Mesodermal cell (in vitro differentiated cells): ENCODE results near the gene TOMM7. TPM values are rescaled to one million over a fixed set of nuclear protein-coding genes. Genes with fewer than 3 reads are reported as not detected.
A peak's percentile ranks its signal among the peaks of the same experiment; 100 is the strongest.

Experiments used
- H3K27ac ChIP-seq: 2 replicates; pipeline ENCODE4 v1.7.0; 2013; ENCODE audit warnings: mild to moderate bottlenecking, low read depth, low read length, moderate library complexity; ENCODE audit not compliant: severe bottlenecking
- H3K36me3 ChIP-seq: 2 replicates; pipeline ENCODE4 v1.7.1; 2013; ENCODE audit warnings: mild to moderate bottlenecking, low read length, moderate library complexity; ENCODE audit not compliant: control insufficient read depth, insufficient read depth
- H3K4me1 ChIP-seq: one replicate; pipeline ENCODE4 v1.7.1; 2013; ENCODE audit warnings: mild to moderate bottlenecking, low read length; ENCODE audit not compliant: insufficient read depth, control insufficient read depth, poor library complexity, severe bottlenecking
- H3K4me3 ChIP-seq: 2 replicates; pipeline ENCODE4 v1.7.0; 2013; ENCODE audit warnings: low read length, control low read depth, mild to moderate bottlenecking; ENCODE audit not compliant: insufficient read depth, poor library complexity, severe bottlenecking; ENCODE audit errors: extremely low read depth
- H3K9me3 ChIP-seq: 2 replicates; pipeline ENCODE4 v1.7.1; 2013; ENCODE audit warnings: mild to moderate bottlenecking, low read length, moderate library complexity; ENCODE audit not compliant: control insufficient read depth
- WGBS, 2 experiments: methylation state at CpG; one replicate each; pipeline ENCODE4 v1.1.5; 2013; ENCODE audit warnings: missing lambda C conversion rate in 2 of 2; ENCODE audit not compliant: insufficient coverage in 2 of 2; 5-methylcytosine and 5-hydroxymethylcytosine counted together
- polyA plus RNA-seq, 2 experiments: library from polyadenylated mRNA; stranded (reverse); fragments of 50-300 nt; gene quantifications; one replicate each; pipeline ENCODE4 v1.2.3, GENCODE V29; 2013

The TOMM7 gene
- polyA plus RNA-seq (2013, experiment 1 of 2), result 331 TPM
- 300 TPM for polyA plus RNA-seq (2013, experiment 2 of 2)

DNA sequence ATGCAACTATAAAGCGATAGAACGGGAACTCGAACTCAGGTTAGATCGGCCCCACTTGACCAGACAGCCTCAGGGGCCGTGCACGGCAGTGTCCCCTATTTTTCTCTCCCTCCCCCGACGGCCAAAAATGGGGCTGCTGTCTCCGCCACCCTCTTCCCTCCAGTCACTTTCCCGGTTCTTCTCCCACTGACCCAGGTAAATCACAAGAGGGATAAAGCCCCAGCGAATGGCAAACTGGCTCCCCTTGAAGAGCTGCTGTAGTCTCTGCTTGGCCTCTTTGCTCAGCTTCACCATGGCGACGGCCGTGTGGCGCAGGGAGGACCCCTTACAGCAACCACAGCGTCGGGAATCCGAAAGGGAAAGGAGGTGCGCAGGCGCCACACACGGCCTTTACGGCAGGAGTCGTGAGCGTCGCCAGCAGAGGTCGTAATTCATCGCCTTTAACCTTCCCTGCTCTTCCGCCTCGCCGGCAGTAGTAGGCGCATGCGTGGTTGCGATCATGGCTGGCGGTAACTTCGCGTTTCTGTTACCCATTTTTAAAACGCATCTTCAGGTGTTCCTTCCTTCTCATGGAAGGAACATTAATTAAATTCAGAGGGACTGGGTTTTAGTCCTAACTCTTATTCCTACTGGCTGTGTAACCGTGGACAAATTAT lies at the start of gene TOMM7:
TSS of gene TOMM7 (minus strand) at position 364 of the 656 bp plus-strand sequence. CDS start at position 294, 70 bp downstream.
- Histone ChIP-seq H3K9me3 (no peaks in the 10 kb centered on the region), H3K4me1 (peaks cover 12% of the 10 kb centered on the region), H3K36me3 (peaks cover 6% of the 10 kb centered on the region), H3K27ac (peak within 1 kb of the TSS; percentile 72), H3K4me3 (peak within 1 kb of the TSS; percentile 69)
- WGBS, 2 experiments, result 0% methylated on average over 19 to 31 of the region's 38 CpGs

DNA sequence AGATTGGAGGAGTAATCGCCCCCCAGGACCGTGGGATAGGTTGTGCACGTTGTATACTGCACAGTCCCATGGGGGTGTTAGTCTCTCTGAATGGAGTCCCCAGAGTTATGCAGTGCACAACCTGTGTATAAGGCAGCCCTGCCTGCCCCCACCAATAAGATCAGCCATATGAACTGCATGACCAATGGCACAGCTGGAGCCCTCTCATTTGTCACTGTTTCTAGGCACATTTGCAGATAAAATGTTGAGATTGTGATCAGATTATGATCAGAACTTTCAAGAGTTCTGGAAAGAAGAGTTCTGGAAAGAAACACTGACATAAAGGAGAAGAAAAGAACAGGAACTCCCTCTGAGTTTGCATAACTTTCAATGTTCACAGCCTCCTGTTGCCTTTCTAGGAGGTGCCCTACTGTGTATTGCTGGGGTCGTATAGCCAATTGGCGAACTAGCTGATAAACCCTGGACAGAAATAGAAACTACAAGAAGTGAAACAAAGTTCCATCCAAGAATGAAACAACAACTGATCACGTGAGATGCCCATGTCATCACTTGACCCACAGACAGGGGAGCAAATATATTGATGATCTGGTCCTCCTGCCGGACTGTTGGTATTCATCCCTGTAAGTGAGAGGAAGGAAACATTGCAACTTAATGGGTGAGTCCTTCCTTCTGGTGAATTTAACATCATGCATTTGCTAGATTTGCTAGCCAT lies 49.6 kb upstream of the TOMM7 start:
- no peaks in the 10 kb centered on the region for H3K36me3 ChIP-seq
- no peak overlapping the region for H3K27ac ChIP-seq
- no peak overlapping the region for H3K4me3 ChIP-seq
- H3K4me1 ChIP-seq, result peaks cover 1% of the 10 kb centered on the region
- H3K9me3 ChIP-seq, result no peaks in the 10 kb centered on the region
- 84 to 96% methylated on average over 5 to 6 of the region's 7 CpGs for WGBS, 2 experiments

DNA sequence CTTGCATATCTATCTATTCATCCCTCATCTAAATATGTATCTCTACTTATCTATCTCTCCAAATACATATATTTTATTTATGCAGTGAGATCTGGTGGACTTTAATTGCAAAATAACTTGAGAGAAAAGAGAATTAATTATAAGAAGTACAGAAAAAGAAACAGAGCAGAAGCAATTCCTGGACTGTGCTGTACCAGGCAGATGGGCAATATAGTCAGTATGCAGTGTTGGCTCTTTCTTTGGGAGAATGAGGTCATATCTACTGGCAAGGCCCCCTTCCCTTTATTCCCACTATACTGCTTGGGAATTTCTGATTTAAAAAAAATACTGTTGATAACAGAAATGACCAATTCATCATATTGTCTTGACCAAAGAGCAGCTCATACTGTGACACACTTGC lies 49.0 kb upstream of the TOMM7 start:
- Histone ChIP-seq H3K36me3 (no peaks in the 10 kb centered on the region), H3K27ac (no peak overlapping the region), H3K9me3 (no peaks in the 10 kb centered on the region), H3K4me1 (no peaks in the 10 kb centered on the region), H3K4me3 (no peak overlapping the region)

DNA sequence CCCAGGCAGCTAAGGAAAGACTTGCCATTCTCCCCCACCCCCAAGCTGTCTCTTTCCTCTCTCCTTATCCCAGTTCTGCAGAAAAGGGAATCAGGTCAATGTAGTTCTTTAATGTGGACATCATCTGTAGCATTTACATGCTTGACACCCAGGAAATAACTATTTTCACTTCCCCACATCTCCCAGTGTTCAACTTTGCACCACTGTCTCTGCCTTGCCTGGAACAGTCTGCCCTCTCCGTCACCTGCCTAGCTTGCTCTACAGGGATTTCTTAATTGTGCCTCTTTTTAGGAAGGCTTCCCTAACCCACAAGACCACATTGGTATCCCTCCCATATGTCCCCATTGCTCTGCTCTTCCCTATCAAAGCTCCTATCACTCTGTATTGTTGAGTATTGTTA lies 45.9 kb upstream of the TOMM7 start:
- H3K36me3 ChIP-seq, result peaks cover 1% of the 10 kb centered on the region
- peaks cover 3% of the 10 kb centered on the region for H3K4me1 ChIP-seq
- no peak overlapping the region for H3K27ac ChIP-seq
- 100% methylated on average over 1 of the region's 1 CpG for WGBS, 2 experiments
- peaks cover 4% of the 10 kb centered on the region for H3K9me3 ChIP-seq
- H3K4me3 ChIP-seq, result no peak overlapping the region

DNA sequence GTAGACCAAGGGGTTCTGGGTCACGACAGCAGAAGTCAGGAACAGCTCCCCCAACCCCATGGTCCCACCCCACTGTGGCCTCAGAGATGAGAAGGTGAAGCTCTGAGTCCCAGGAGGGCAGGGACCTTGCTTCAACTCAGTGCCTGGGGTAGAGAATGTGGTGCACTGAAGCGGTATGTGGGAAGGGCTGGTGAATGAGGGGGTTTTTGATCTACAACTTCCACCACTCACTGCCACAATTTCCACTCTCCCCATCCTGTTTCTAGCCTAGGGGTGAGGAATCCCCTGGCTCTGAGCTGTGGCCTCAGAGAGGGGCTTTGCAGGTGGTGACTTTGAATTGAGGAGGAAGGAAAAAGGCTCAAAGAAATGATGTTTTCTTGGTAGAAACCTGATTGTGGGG lies 44.9 kb upstream of the TOMM7 start:
- peaks cover 3% of the 10 kb centered on the region for H3K4me1 ChIP-seq
- no peak overlapping the region for H3K4me3 ChIP-seq
- WGBS, 2 experiments, result no CpG with 5 or more reads among the region's 2 CpGs
- no peak overlapping the region for H3K27ac ChIP-seq
- peaks cover 4% of the 10 kb centered on the region for H3K9me3 ChIP-seq
- H3K36me3 ChIP-seq, result peaks cover 5% of the 10 kb centered on the region

DNA sequence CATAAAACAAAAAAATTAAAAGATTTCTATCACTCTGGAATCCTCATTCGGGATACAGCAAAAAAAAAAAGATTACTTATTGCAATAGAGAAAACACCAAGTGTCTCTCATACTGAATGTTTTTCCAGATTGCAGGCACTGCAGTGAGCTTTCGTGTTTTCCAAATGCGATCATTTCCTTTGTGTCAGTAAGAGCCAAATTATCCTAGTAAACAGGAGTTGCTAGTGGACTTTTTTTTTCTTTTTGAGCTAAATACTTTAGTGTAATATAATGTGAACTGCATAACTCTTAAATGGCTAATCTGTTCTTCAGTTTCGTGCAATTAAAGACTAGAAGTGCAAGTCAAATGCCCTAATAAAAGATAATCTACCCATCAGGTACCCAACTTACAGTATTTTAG lies 44.4 kb upstream of the TOMM7 start:
- Histone ChIP-seq H3K9me3 (peaks cover 4% of the 10 kb centered on the region), H3K36me3 (peaks cover 5% of the 10 kb centered on the region), H3K4me3 (no peak overlapping the region), H3K4me1 (peaks cover 3% of the 10 kb centered on the region), H3K27ac (no peak overlapping the region)
- WGBS, 2 experiments, result 87 to 100% methylated on average over 2 to 3 of the region's 4 CpGs

DNA sequence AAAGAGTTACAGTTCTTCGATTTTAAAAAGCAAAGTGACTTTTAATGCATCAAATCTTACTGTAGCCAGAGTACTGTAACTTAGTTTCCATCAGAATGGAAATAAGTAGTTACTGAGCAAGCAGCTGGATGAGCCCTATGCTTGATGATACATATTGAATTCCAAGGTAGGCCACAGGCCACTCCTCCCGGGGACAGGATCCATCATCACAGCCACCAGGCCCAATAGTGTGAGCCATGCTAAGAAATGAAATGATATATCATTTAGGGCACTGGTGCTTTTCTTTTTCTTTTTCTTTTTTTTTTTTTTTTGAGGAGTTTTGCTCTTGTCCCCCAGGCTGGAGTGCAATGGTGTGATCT lies 42.9 kb upstream of the TOMM7 start:
- Histone ChIP-seq H3K27ac (no peak overlapping the region), H3K4me3 (no peak overlapping the region), H3K36me3 (peaks cover 14% of the 10 kb centered on the region), H3K4me1 (peaks cover 3% of the 10 kb centered on the region), H3K9me3 (peaks cover 4% of the 10 kb centered on the region)
- 30 to 40% methylated on average over 1 of the region's 2 CpGs for WGBS, 2 experiments

DNA sequence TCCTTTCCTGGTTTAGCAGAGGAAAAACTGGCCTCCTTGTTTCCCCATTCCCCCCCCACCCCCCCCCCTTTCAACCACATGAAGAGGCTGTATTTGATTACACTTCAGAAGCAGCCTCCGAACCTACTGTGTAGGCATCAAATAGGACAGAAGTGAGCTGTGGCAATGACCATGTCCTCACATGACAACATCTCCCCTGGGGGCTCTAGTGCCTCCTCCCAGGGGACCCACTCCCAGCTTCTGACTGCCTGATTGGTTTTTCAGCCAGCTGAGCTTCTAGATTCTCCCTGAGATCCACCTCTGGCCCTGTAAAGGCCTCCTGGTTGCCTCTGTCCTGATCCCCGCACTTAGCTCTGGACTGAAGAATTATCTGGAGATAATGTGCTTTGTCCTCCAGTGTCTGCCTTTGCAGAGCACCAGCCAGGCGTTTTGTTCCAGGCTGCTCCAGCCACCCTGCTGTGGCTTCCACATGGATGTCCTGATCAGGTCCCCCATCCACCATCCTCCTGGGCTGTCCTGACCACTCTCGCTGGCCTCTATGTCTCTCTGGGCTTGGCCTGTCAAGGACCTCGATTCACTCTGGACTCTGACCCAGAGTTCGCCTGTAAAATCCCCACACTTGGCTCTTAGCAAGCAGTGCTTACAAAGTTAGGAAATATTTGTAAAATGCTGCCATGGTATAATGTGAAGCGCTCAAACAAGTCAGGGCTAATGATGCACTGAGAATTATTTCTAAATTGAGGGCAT lies 42.4 kb upstream of the TOMM7 start:
- H3K4me3 ChIP-seq, result no peak overlapping the region
- H3K9me3 ChIP-seq, result peaks cover 4% of the 10 kb centered on the region
- 89 to 92% methylated on average over 3 to 7 of the region's 7 CpGs for WGBS, 2 experiments
- H3K27ac ChIP-seq, result no peak overlapping the region
- peaks cover 3% of the 10 kb centered on the region for H3K4me1 ChIP-seq
- H3K36me3 ChIP-seq, result peaks cover 19% of the 10 kb centered on the region

GRCh38 chr7:22864301-22864700 lies 41.7 kb upstream of the TOMM7 start:
- Histone ChIP-seq H3K4me1 (peaks cover 3% of the 10 kb centered on the region), H3K36me3 (peaks cover 20% of the 10 kb centered on the region), H3K4me3 (no peak overlapping the region), H3K9me3 (peaks cover 4% of the 10 kb centered on the region), H3K27ac (no peak overlapping the region)
- WGBS, 2 experiments, result 100% methylated on average over 1 of the region's 1 CpG

- H3K4me1 ChIP-seq, result peaks cover 6% of the 10 kb centered on the region
- no peak overlapping the region for H3K4me3 ChIP-seq
- peaks cover 4% of the 10 kb centered on the region for H3K9me3 ChIP-seq
- 93 to 97% methylated on average over 5 to 7 of the region's 8 CpGs for WGBS, 2 experiments
- H3K36me3 ChIP-seq, result peaks cover 30% of the 10 kb centered on the region
- no peak overlapping the region for H3K27ac ChIP-seq
Measured at GRCh38 chr7:22863156-22863899, 40.7 kb upstream of the TOMM7 start.
